ENCODE measurements around the gene TACC3.

TACC3 gene

GRCh38 chr4:1778642-1779392, 57.5 kb downstream of the TACC3 start:
- DNase-seq = no peak

- DNase-seq = no peak
Observed at GRCh38 chr4:1779588-1780382, 58.5 kb downstream of the TACC3 start.

- DNase-seq = no peak
Observed at GRCh38 chr4:1780435-1780834, 59.1 kb downstream of the TACC3 start.

- DNase-seq = no peak
Observed at GRCh38 chr4:1783015-1783414, 61.7 kb downstream of the TACC3 start.

- no peak for DNase-seq
Observed at GRCh38 chr4:1783970-1784369, 62.6 kb downstream of the TACC3 start.

- no peak for DNase-seq
Observed at GRCh38 chr4:1784395-1784788, 63.1 kb downstream of the TACC3 start.

- no peak for DNase-seq
Observed at GRCh38 chr4:1784789-1785591, 63.7 kb downstream of the TACC3 start.

- no peak for DNase-seq
Observed at GRCh38 chr4:1785592-1785991, 64.3 kb downstream of the TACC3 start.

- DNase-seq = no peak
Observed at GRCh38 chr4:1786544-1787362, 65.4 kb downstream of the TACC3 start.

- no peak for DNase-seq
Observed at GRCh38 chr4:1787411-1788077, 66.2 kb downstream of the TACC3 start.

- DNase-seq = no peak
Observed at GRCh38 chr4:1788254-1788973, 67.1 kb downstream of the TACC3 start.

- DNase-seq = no peak
Observed at GRCh38 chr4:1789552-1789951, 68.2 kb downstream of the TACC3 start.

GRCh38 chr4:1790005-1790404, 68.7 kb downstream of the TACC3 start:
- no peak for DNase-seq

- DNase-seq = no peak
Observed at GRCh38 chr4:1792158-1792831, 71.0 kb downstream of the TACC3 start.

- peak; percentile 10 for DNase-seq
Observed at GRCh38 chr4:1792832-1793495, 71.6 kb downstream of the TACC3 start, which contains the start of gene FGFR3. FGFR3 (plus strand) TSS chr4:1793293; CDS start chr4:1793935, 642 bp downstream.

GRCh38 chr4:1793496-1793840, 72.1 kb downstream of the TACC3 start:
- peak; percentile 27 for DNase-seq

- DNase-seq = no peak
Observed at GRCh38 chr4:1793940-1794808, 72.9 kb downstream of the TACC3 start.
